Stimulated activated CD8-positive, alpha-beta memory T cell treated with anti-CD3 and anti-CD28 coated beads, Interleukin-15, amount 100 ng/mL, for 1 hour (primary cell): Measurements from ENCODE around the gene FNBP1.
A peak's percentile ranks its signal among the peaks of the same experiment; 100 is the strongest.

Experiments
- DNase-seq: peaks from one replicate; pipeline ENCODE4 v3.0.0-alpha.2; 2020; ENCODE audit warnings: low read depth

The FNBP1 gene

DNA sequence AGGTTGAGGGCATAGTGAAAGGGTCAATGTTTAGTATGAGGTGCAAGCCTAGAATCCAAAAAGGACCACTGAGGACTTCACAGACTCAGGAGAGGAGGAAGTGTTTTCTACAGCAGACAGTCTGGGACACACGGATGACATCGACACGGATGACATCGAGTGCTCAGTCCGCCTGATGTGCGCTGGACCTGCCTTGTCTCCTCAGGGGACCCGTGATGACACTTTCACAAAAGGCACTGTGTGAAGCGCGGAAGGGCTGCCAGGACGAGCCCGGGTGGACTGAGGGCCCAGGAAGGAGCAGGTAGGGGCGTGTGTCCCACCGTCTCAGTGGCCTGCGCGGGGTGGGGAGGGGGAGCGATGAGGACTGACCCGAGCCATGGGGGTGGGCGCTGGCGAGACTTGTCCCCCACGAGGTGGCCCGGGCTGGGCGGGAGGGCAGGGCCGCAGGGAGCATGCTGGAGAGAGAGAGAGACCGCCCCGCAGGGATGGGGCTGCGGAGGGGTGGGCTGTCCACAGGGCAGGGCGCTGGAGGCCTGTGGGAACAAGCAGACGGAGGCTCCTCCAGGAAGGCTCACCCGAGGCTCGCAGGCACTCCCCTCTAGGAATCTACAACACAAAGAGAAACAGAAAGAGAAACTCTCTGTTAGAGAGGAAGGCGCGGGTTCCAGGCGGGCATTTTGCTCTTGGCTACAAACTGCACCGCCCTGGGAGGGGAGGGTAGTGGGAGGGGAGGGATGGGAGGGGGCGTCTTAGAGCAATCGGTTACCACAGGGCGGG lies 152.9 kb downstream of the FNBP1 start:
- peak; percentile 37 for DNase-seq

DNA sequence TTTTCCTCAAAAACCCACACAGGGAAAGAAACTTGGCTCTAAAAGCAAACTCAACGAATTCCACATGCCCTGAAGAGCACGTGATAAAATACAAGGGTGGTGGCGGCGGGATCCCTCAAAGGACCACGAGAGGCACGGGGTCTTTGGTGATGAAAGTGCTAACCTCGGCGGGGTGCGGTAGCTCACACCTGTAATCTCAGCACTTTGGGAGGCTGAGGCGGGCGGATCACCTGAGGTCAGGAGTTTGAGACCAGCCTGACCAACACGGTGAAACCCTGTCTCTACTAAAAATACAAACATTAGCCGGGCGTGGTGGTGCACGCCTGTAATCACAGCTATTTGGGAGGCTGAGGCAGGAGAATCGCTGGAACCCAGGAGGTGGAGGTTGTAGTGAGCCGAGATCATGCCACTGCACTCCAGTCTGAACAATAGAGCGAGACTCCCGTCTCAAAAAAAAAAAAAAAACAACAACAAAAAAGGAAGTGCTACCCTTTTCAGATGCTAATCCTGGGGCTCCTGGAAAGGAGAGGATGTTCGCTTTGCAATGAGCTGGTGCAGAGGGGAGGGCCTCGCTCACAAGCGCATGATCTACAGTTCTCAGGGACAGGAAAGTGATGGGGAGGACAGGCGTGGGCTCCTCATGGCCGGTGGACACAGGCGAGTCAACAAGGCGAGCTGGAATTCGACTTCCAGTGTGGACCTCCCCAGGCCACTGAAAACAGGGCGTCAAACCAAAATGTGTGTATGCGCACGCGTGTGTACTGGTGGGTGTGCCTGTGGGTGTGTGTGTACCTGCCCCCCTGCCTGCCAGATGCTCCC lies 153.7 kb downstream of the FNBP1 start:
- no peak for DNase-seq

DNA sequence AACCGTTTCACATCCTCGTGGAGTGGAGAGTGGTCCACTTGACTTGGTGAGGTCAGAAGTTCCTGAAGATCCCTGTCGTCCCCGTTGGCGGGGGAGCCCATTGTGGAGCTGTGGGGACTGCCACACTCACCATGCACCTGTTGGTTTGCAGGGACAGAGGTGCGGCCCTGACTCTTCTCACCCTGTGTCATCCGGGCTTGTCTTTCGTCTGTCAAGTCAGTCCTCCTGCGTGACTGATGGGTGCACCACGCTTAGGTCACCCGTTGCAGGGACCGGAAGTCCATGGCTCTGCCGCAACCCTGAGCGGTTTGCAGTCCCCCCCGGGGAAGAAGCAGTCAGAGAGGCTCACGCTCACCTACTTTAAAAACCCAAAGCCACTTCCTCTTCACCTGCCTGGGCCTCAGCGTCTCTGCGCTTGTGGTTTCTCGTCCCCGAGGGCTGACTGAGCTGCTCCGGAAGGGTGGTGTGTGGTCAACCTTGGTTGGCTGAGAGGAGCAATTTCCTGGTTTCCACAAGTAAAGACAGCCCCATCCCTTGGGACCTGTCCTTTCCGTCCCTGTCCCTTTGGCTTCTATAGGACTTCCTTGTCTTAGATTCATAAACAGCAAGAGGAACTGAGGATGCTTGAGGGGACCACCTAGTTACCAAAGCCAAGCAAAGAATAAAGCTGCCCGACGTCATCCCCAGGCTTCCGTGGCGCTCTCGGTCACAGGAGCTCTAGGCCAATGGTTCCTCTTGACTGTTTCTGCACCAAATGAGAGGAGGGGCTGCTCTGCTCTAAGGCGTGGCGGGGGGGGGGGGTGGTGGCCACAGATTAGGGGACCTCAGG lies 154.5 kb downstream of the FNBP1 start:
- peak; percentile 75 for DNase-seq

DNA sequence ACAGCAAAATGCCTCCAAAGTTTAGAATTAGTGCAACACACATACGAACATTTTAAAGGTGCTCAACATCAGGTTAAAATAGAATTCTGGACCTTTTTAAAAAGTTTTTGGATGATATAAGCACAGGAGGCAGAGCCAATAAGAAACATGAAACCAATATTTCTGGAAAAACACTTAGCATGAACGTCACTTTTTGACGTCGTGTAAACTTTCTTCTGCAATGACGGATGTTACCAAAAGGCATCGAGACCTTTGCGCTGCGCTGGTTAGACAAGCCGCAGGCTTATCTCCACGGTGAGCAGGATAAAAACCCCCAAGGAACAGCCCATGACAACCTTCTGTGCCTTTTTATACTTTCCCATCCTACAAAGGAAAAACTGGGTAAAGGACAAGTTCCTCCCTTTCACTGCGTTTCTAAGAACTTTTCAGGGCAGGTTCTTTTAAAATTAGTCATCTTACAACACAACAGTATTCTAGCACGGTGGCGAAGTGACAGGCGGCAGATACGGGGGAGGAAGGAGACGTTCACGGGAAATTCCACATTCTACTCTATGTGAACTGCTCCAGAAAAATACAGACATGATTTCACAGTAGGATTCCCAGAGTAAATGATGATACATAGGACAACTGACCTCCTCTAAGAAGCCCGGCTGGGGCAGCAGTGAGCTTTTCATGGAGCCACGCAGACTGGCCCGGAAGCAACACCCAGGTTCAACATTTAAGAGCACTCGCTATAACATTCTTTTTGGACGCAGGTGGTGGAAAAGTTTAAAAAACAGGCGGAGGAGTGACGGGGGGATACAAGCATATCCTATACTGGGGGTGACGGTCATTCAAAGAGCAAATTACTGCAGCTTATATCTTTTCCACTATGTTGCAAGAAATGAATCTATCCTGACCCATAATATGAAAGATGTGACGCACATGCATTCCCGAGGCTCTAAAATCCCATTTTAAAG lies 155.4 kb downstream of the FNBP1 start:
- no peak for DNase-seq

DNA sequence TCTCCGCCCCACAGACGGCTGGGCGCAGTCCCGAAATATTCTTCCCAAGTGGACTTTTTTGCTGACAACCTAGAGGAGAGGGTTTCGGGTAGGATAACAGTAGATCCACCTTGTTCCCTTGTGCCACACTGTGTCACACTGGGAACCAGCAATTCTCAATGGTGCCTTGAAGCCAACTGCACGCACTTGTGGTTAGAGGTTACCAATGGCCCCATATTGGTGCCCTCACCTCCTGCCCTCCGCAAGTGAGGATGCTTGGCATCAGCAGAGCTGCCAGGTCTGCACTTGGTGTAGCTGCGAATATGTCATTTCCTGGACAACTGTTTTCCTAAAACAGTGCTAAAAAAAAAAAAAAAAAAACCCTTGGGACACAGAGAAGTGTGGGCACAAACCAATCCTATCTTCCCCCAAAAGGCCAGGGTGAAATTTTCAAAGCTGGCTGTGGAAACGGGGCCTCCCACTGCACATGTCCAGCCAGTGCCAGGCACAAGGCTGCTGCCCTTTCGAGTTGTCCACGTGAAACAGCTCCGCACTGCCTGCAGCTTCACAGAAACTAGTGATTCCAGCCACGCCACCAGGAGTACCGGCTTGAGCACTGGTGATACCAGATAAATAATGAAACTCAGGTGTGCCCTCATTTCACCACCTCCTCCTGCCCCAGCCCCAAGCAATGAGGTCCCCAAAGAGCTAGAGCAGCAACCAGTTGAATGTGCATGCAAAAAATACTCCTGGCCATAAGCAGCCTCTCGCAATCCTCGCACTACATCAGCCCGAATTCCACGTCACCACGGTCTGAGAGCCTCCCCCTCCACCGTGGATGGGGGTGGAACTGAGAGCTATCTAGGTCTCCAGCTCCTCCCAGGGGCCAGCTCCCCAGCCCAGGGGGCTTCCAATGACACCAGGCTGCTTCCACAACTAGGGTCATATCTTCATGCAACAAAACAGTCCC lies 156.5 kb downstream of the FNBP1 start:
- no peak for DNase-seq

DNA sequence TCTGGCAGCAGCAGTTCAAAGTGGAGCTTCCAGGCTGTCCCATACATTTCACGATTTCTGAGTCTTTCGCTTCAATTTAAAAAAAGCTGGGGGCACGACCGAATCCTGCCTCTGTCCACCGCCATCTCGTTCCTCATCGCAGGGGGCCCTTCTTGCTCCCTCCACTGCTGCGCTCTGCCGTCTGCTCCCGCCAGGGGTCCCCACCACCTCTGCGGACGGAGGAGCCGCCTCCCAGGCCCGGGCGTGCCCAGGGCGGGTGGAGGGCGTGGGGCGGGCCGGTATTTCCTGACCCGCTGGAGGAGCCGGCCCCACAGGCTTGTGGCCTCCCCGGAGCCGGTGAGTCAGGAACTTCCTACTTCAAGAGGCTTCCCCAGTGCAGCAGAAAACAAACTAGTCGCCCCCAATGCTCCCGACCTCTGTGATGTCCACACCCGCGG lies 157.3 kb downstream of the FNBP1 start:
- DNase-seq = peak; percentile 84

DNA sequence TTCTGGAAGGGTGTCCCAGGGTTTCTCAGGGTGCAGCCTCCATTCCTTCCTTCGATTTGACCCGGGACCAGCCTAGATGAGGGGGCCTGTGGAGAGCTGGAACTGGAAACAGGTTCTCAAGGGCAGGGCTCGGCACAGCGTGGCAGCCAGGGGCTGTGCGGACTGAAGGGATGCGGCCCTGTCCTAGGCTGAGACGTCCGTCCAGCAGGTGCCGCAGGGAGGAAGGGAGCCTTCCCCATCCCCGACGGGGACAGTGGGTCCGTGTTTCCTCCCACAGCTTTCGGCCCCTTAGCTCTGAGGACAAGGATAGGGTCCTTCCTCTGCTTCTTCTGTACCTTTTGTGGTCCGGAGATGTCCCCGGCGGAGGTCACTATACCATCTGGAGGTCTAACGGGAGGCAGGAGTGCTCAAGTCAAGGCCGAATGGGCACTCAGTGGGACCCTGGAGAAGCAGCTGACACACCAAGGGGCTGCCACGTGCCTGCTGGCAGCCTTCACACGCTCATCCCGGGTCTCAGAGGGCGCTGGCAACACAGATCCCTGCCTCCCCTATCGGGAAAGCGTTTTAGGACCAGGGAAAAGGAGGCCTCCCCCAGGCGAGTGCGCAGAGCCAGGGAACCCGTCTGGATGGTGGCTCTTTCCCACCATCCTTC lies 157.8 kb downstream of the FNBP1 start:
- no peak for DNase-seq

DNA sequence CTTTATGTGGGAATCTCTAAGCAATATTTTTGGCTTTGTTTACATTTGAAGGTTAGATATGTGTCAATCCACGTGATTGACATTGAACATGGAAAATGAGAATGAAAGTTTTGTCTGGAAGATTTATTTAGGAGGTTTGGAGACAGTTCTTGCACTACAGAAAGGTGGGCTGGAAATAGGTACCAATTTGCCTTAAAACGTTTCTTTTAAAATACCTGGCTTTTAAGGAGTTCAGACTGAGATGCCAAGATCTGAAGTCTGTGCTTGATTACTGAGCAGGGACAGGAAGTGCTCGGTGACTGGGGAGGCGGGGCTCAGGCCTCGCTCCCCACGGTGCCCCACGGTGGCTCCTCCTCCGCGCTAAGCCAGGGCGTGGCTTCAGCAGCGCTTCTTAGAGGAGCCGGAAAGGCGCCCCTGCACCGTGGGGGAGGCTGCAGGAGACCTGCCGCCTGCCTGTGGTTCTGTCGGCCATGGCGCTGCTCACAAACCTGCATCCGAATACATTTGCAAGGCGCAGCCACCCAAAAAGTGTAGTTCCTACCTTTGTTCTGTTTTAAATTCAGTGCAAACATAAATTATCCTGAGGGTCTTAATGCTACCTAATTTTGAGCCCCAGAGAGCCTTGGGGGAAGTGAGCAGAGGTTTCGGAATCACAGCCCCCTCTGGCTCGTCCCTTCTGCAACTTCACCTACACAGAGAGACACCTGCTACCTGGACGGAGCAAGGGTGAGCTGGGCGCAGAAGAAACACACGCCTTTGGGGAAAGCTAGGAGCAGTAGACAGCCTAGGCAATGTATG lies 158.6 kb downstream of the FNBP1 start:
- DNase-seq = peak; percentile 91

DNA sequence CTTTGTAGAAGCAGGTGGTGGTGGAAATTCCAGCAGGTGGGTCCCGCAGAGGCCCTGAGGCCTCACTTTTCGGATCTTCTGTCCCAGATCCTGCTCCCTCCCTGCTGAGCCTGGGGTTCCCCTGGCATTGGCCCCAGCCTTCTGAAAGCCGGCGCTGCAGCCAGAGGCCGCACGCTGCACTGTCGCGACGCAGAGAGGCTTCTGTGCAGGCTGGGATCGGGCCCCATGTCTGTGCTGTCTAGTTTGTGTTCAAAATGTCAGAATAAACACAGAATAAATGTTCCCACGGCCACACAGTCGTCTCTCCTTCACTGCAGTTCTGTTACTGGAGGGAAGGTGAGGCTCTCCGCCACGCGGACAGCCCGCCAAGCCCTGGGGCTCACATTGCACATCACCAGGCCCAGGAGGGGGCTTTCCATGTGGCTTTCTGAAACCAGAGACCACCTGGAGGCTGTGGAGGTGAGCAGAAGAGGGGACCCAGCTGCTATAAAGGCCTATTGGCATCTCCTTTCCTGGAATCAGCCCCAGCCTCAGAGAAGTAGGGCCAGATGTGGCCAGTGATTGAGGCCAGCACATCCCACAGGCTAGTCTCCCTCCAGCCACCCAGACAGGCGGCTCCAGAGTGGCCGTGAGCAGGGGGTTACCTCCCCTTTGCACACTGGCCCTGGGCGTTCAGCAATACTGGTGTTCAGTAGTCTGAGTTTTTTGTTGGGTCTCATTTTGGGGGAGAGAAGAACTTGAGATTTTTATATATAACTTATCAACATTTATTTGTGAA lies 161.3 kb downstream of the FNBP1 start:
- DNase-seq = no peak

DNA sequence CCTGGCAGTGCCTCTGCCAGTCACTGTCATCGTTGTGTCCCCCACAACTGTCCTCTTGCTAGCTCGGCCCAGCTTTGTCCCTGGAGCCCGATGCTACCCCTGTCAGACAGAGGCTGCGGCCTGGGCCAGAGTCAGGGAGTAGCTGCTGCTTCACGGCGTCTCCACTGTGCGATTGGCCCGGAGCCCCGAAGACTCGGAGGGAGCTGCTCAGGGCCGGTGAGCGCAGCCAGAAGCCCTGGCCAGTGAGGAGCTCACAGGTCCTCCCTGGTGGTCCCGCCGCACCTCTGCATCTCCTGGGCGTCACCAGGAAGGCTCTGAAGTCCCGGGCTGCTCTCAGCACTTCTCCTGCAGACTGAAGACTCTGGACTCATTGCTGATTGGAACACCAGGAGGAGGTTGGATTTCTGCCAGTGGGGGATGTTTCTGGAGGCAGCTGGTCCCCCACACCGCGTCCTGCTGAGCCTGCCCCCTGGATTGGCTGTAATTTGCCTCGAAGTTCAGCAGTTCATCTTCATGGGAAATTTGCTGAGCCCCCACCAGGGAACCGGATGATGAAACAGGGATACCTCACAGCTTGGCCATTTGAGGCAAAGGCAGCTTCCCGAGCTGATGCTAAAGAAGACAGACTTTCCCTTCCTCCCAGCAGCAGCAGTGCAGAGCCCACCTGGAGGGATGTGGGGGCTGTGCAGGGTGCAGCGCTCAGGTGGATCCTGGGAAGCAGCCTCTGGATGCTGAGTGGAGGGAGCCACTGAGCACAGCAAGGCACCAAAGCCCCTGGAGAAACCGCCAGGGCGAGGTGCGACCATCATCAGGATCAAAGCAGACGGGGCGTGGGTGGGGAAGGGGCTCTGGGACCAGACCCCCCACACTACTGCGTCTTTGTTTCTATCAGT lies 162.1 kb downstream of the FNBP1 start:
- no peak for DNase-seq

DNA sequence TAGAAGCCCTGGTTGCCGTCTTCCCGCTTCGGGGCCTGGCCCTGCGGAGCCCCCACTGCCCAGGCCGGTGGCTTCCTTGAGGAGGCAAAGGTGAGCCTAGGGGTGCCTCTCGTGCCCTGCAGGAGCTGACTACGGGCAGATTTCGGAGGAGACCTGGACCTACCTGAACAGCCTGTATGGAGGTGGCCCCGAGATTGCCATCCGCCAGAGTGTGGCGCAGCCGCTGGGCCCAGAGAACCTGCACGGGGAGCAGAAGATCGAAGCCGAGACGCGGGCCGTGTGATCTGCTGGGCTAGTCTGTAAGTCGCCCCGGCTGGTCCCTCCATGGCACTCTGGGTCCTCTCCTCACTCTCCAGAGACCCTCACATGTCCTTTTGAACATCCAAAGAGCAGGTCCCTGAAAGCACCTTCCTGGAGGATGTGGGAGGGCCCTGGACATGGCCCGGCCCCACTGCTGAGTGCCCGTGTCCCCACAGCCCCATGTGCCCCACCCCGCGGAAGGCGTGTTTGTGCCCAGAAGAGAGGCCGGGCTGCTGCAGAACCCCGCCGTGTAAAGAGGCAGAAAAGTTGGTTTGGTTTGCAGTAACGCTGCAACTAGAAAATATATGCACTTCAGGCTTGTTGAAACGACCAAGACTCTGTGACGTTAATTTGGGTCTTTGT lies 162.9 kb downstream of the FNBP1 start:
- no peak for DNase-seq

DNA sequence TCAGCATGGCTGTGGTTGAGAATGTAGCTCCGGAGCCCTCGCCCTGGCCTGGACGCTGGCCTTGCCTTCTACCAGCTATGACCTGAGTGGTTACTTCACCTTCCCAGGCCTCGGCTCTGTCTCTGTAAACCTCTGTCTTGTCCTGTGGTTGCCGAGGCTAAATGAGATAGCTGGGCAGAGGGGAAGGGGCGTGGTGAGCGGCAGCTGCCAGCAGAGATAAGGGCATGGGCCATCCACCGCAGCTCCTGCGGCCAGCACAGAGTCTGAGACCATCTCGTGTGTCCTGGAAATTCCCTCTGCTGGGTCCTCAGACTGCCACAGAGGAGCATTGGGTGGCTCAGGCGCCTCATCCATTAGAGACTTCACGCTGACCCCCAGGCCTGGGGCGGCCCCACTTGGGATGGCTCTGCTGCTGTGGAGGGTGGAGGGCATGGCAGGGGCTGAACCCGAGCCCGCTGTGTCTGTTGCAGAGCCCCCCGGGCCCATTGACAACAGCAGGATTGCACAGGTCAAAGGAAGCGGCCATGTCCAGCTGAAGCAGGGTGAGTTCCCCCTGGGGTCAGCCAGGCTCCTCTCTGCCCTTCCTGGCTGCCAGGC lies 163.8 kb downstream of the FNBP1 start:
- no peak for DNase-seq

DNA sequence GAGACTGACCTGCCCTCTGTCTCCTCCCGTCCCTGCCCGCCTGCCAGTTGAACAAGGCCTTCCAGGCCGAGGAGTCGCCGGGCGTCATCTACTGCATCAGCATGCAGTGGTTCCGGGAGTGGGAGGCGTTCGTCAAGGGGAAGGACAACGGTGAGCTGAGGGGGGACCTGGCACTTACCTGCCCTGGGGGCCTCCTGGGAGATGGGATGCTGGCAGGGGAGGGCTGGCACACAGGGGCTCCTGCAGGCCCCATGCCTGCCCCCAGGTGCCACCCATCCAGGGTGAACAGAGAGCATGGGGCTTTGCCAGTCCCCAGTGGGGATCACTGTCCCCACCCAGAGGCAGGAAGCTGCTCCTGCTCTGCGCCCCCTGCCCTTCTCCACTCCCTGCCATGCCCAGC lies 164.7 kb downstream of the FNBP1 start:
- no peak for DNase-seq

DNA sequence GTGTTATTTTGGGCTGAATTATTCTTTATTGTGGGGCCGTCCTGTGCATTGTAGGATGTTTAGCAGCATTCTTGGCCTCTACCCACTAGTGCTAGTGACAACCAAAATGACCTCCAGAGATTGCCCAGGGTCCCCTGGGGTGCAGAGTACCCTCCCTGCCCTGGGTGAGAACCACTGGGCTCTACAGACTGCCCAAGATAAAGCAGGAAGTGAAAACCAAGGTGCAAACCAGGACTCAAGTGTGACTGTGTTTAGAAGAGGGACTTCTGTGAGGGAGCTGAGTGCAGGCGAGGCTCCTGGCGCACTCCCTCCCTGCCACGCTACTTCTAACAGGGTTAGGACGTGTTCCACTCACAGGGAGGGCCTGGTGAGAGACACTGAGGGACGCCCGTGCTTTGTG lies 166.2 kb downstream of the FNBP1 start:
- DNase-seq = no peak

DNA sequence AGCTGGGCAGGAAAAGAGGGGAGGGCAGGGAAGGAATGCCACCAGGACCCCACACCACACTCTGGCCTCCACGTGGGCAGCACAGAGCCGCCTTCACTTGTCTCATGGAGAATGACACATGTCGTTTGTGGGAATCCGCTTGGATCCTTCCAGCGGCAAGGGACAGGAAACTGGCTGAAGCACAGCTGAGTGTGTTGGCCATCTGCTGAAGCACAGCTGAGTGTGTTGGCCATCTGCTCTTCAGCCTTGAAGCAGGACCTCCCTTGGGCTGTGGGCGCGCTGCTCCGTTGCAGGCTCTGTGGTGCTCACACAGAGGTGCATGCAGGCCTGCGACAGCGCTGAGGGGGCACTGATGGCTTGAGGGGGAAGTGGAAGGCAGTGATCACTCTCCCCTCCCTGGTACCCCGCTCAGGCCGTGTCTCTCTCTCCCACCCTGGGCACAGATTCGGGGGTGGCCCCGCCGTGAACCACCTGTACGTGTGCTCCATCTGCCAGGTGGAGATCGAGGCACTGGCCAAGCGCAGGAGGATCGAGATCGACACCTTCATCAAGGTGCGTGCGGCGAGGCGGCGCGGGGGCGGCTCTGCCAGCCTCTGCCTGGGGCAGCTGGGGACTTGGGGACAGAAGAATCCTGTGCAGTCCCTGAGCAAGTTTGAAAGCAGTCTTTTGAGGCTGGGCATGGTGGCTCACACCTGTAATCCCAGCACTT lies 167.1 kb downstream of the FNBP1 start:
- no peak for DNase-seq
